Natural killer cell (primary cell): ENCODE measurements around the gene SIRPB2. TPM values are rescaled to one million over a fixed set of nuclear protein-coding genes. Genes with fewer than 3 reads are reported as not detected.
A peak's percentile ranks its signal among the peaks of the same experiment; 100 is the strongest.

Experiments used
- ATAC-seq, 3 donors: fragments of 150-1000 bp in 2 of 3; fragments of 200-7000 bp in 1 of 3; cut with Tn5 transposase; 1 replicate in 1 of 3; 2 replicates in 2 of 3; pipeline ENCODE4 v1.10.0; 2021; ENCODE audit warnings: mild to moderate bottlenecking in 2 of 3, moderate library complexity in 2 of 3
- DNase-seq, 2 donors: peaks; one replicate each; pipeline versions ENCODE4 v3.0.0 to v3.0.0-alpha.2; 2013 to 2021; ENCODE audit warnings: mixed read lengths in 1 of 2
- H3K27ac ChIP-seq: one replicate; pipeline ENCODE4 v1.5.1; 2013; ENCODE audit warnings: mild to moderate bottlenecking, low read length
- H3K27me3 ChIP-seq: one replicate; pipeline ENCODE4 v1.6.1; 2013; ENCODE audit warnings: low read length; ENCODE audit not compliant: control insufficient read depth, insufficient read depth
- H3K36me3 ChIP-seq: one replicate; pipeline ENCODE4 v1.6.1; 2013; ENCODE audit warnings: low read length; ENCODE audit not compliant: control insufficient read depth, insufficient read depth
- H3K4me1 ChIP-seq: one replicate; pipeline ENCODE4 v1.6.1; 2013; ENCODE audit warnings: low read length; ENCODE audit not compliant: control insufficient read depth, insufficient read depth
- H3K4me3 ChIP-seq: one replicate; pipeline ENCODE4 v1.5.1; 2013; ENCODE audit warnings: low read length
- H3K9me3 ChIP-seq: one replicate; pipeline ENCODE4 v1.6.1; 2013; ENCODE audit warnings: low read length; ENCODE audit not compliant: control insufficient read depth, insufficient read depth
- H3K27ac Mint-ChIP-seq, 2 donors: one replicate each; pipeline ENCODE4 v1.8.0; 2022; ENCODE audit warnings: mild to moderate bottlenecking in 2 of 2, mixed read lengths in 2 of 2, moderate library complexity in 1 of 2
- H3K27me3 Mint-ChIP-seq, 2 donors: one replicate each; pipeline ENCODE4 v1.8.0; 2022; ENCODE audit warnings: low read depth in 2 of 2, mixed read lengths in 2 of 2
- H3K36me3 Mint-ChIP-seq: one replicate; pipeline ENCODE4 v1.8.0; 2022; ENCODE audit warnings: mixed read lengths
- H3K4me1 Mint-ChIP-seq, 2 donors: one replicate each; pipeline ENCODE4 v1.8.0; 2022; ENCODE audit warnings: mixed read lengths in 2 of 2
- H3K4me3 Mint-ChIP-seq: one replicate; pipeline ENCODE4 v1.8.0; 2022; ENCODE audit warnings: mild to moderate bottlenecking, moderate library complexity, mixed read lengths
- H3K9me3 Mint-ChIP-seq, 2 donors: one replicate each; pipeline ENCODE4 v1.8.0; 2022; ENCODE audit warnings: mixed read lengths in 2 of 2
- CTCF ChIP-seq: fragments of 200-600 bp; IDR thresholded peaks from one replicate; pipeline ENCODE4 v1.8.0; 2022; ENCODE audit warnings: antibody characterized with exemption
- WGBS: methylation state at CpG from one replicate; pipeline ENCODE4 v1.1.7; 2013; ENCODE audit warnings: missing lambda C conversion rate; ENCODE audit not compliant: insufficient coverage; 5-methylcytosine and 5-hydroxymethylcytosine counted together
- intact Hi-C: fragments of 100-400 bp; cut with micrococcal nuclease; formaldehyde crosslinking; loops from one replicate; pipeline ENCODE4 v1.14.2; 2022
- total RNA-seq, 4 donors: library from RNA; stranded (reverse); fragments of 120-200 nt in 1 of 4; gene quantifications; one replicate each; pipeline versions ENCODE4 v1.2.3 to v1.2.4, GENCODE V29; 2013 to 2022

Gene SIRPB2
- total RNA-seq, 3 donors from 2014 or later (not counting 1 experiment from before 2014, with no cell fraction given): 1.1 to 2.2 (median 1.5) TPM

DNA sequence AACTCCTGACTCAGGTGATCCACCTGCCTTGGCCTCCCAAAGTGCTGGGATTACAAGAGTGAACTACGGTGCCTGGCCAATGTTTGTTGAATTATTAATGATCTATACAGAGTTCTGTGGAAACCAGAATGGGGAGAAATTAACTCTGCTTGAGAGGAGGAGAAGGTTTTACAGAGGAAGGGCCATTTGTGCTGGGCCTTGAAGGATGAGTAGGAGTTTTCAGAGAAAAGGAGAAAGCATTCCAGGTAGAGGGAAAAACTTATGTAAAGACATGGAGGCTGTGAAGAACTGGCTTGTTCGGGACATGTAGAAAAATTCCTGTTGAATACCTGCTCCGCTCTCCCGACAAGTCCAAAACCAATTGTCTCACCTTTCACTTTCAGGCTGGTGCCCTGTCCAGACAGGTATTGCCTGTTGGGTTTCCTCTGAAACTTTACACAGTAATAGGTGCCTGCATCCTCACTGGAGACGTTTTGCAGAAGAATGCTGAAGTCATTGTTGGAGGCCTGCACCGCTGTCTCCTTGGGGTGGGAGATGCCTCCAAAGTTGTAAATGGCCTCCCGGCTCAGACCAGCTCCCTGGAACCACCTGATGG is 13.2 kb downstream of the SIRPB2 start:
- no peak for TF ChIP-seq CTCF
- Histone ChIP-seq H3K27me3 (no peaks in the 10 kb centered on the region), H3K27ac (no peak overlapping the region), H3K36me3 (no peaks in the 10 kb centered on the region), H3K4me1 (no peaks in the 10 kb centered on the region), H3K9me3 (no peaks in the 10 kb centered on the region), H3K4me3 (no peak overlapping the region)
- Mint-ChIP-seq H3K27me3 (peaks cover 5 to 15% of the 10 kb centered on the region in 2 donors), H3K4me1 (no peaks in the 10 kb centered on the region), H3K9me3 (no peaks in the 10 kb centered on the region), H3K4me3 (no peak overlapping the region), H3K36me3 (no peaks in the 10 kb centered on the region), H3K27ac (no peak overlapping the region)
- ATAC-seq: no peak
- DNase-seq: no peak
- intact Hi-C loops: no loop called here
- WGBS: 85% methylated on average over 7 of the region's 7 CpGs

- Mint-ChIP-seq H3K9me3 (no peaks in the 10 kb centered on the region), H3K36me3 (no peaks in the 10 kb centered on the region), H3K4me1 (no peaks in the 10 kb centered on the region), H3K27ac (no peak overlapping the region), H3K27me3 (peaks cover 5 to 18% of the 10 kb centered on the region in 2 donors), H3K4me3 (no peak overlapping the region)
- no peaks in the 10 kb centered on the region for H3K4me1 ChIP-seq
- H3K27ac ChIP-seq: no peak overlapping the region
- no peaks in the 10 kb centered on the region for H3K9me3 ChIP-seq
- H3K27me3 ChIP-seq: no peaks in the 10 kb centered on the region
- no peaks in the 10 kb centered on the region for H3K36me3 ChIP-seq
- no peak for TF ChIP-seq CTCF
- no peak overlapping the region for H3K4me3 ChIP-seq
- intact Hi-C loops: no loop called here
- ATAC-seq (no peak), DNase-seq (peak in 1 of 2 donors; percentile 23)
- WGBS: 81% methylated on average over 4 of the region's 4 CpGs
Observed at GRCh38 chr20:1474817-1475603, 16.2 kb downstream of the SIRPB2 start.

GRCh38 chr20:1474325-1474724 is 16.9 kb downstream of the SIRPB2 start:
- Histone ChIP-seq H3K4me3 (no peak overlapping the region), H3K9me3 (no peaks in the 10 kb centered on the region), H3K4me1 (no peaks in the 10 kb centered on the region), H3K27me3 (no peaks in the 10 kb centered on the region), H3K36me3 (no peaks in the 10 kb centered on the region), H3K27ac (no peak overlapping the region)
- no peaks in the 10 kb centered on the region for H3K9me3 Mint-ChIP-seq
- no peak overlapping the region for H3K27ac Mint-ChIP-seq
- no peaks in the 10 kb centered on the region for H3K36me3 Mint-ChIP-seq
- H3K4me1 Mint-ChIP-seq: no peaks in the 10 kb centered on the region
- no peak overlapping the region for H3K4me3 Mint-ChIP-seq
- no peak for TF ChIP-seq CTCF
- ATAC-seq (no peak), DNase-seq (no peak)
- intact Hi-C loops: no loop called here
- H3K27me3 Mint-ChIP-seq: peaks cover 5 to 18% of the 10 kb centered on the region in 2 donors
- WGBS: 98% methylated on average over 7 of the region's 8 CpGs
